Panc1 (cell line): ENCODE results near the gene CDC37.

ENCODE experiments used
- POLR2AphosphoS5 ChIP-seq: IDR thresholded peaks from 2 replicates; pipeline ENCODE4 v1.6.1; 2012; ENCODE audit warnings: mild to moderate bottlenecking, low read depth, low read length, moderate library complexity
- SIN3A ChIP-seq: IDR thresholded peaks from 2 replicates; pipeline ENCODE4 v1.6.1; 2012; ENCODE audit warnings: low read depth, mild to moderate bottlenecking, low read length, moderate library complexity, borderline replicate concordance; ENCODE audit not compliant: insufficient read depth
- TCF7L2 ChIP-seq: IDR thresholded peaks from 2 replicates; pipeline ENCODE4 v1.6.1; 2011; ENCODE audit warnings: mild to moderate bottlenecking, low read depth, low read length, inconsistent platforms
- TF ChIP-seq, protein P1 (sequence below): fragments of 450-650 bp; IDR thresholded peaks from 2 replicates; pipeline ENCODE4 v1.5.1; 2017; ENCODE audit warnings: mild to moderate bottlenecking
- TF ChIP-seq, protein P2 (sequence below), 2 experiments: IDR thresholded peaks; 2 replicates each; pipeline ENCODE4 v1.6.1; 2011 to 2012; ENCODE audit warnings: low read depth in 2 of 2, control low read depth in 1 of 2, low read length in 1 of 2, mild to moderate bottlenecking in 1 of 2, moderate library complexity in 1 of 2; ENCODE audit not compliant: insufficient read depth in 1 of 2

DNA sequence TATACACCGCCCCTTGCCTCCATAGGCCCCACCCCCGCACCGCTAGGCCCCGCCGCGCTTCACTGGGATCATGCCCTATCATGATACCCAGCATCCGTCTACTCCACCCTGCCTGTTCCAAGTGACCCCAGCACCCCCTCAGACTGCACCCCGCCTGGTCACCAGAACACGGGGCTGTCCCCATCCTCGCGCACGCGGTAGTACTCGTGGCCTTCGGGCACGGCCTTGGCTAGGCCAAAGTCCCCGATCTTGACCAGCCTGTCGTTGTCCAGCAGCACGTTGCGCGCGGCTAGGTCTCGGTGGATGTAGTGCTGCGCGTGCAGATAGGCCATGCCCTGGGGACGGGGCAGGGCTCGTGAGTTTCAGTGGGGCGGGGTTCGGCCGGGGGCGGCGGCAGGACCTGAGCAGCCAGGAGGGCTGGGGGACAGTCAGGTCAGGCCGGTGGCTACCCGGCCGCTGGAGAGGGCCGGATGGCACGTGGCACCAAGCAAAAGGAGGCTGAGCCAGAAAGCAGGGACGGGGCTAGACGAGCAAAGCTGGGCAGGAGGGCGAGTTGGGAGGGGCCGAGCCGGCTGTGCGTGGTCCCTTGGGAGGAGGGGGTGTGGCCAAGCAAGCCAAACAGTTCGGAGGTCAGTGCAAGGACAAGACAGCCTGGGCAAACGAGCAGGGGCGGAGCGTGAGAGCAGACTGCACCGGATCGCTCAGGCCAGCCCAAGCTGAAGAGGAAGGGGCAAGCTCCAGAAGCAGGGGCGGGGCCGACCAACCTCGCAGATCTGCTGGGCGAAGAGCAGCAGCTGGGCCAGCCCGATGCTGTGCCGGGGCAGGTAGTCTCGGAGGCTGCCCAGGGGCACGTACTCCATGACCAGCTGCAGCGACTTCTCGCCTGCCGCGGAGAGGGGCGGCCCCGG lies 50.3 kb downstream of the CDC37 start:
- TF ChIP-seq, protein P1, sequence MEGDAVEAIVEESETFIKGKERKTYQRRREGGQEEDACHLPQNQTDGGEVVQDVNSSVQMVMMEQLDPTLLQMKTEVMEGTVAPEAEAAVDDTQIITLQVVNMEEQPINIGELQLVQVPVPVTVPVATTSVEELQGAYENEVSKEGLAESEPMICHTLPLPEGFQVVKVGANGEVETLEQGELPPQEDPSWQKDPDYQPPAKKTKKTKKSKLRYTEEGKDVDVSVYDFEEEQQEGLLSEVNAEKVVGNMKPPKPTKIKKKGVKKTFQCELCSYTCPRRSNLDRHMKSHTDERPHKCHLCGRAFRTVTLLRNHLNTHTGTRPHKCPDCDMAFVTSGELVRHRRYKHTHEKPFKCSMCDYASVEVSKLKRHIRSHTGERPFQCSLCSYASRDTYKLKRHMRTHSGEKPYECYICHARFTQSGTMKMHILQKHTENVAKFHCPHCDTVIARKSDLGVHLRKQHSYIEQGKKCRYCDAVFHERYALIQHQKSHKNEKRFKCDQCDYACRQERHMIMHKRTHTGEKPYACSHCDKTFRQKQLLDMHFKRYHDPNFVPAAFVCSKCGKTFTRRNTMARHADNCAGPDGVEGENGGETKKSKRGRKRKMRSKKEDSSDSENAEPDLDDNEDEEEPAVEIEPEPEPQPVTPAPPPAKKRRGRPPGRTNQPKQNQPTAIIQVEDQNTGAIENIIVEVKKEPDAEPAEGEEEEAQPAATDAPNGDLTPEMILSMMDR: no peak
- TF ChIP-seq POLR2AphosphoS5 (no peak), TCF7L2 (no peak), SIN3A (no peak)
- TF ChIP-seq, protein P2, sequence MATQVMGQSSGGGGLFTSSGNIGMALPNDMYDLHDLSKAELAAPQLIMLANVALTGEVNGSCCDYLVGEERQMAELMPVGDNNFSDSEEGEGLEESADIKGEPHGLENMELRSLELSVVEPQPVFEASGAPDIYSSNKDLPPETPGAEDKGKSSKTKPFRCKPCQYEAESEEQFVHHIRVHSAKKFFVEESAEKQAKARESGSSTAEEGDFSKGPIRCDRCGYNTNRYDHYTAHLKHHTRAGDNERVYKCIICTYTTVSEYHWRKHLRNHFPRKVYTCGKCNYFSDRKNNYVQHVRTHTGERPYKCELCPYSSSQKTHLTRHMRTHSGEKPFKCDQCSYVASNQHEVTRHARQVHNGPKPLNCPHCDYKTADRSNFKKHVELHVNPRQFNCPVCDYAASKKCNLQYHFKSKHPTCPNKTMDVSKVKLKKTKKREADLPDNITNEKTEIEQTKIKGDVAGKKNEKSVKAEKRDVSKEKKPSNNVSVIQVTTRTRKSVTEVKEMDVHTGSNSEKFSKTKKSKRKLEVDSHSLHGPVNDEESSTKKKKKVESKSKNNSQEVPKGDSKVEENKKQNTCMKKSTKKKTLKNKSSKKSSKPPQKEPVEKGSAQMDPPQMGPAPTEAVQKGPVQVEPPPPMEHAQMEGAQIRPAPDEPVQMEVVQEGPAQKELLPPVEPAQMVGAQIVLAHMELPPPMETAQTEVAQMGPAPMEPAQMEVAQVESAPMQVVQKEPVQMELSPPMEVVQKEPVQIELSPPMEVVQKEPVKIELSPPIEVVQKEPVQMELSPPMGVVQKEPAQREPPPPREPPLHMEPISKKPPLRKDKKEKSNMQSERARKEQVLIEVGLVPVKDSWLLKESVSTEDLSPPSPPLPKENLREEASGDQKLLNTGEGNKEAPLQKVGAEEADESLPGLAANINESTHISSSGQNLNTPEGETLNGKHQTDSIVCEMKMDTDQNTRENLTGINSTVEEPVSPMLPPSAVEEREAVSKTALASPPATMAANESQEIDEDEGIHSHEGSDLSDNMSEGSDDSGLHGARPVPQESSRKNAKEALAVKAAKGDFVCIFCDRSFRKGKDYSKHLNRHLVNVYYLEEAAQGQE (IDR thresholded peaks at IDR 0.05; ENCODE audit: insufficient read depth in 1 of 2, low read depth in 2 of 2, low read length in 1 of 2): no peak
